Tongue (tissue), 2 donors: ENCODE results near the gene ITIH1. TPM values are rescaled to one million over a fixed set of nuclear protein-coding genes. Genes with fewer than 3 reads are reported as not detected.

Experiments
- DNase-seq: peaks from one replicate; pipeline ENCODE4 v3.0.0-alpha.2; 2015
- total RNA-seq: library from RNA; depleted of rRNA; stranded (reverse); fragments of >200 nt; gene quantifications from one replicate; pipeline ENCODE4 v1.2.3, GENCODE V29; 2014

ITIH1 gene
- total RNA-seq, 1 donor from 2014 or later, result not detected

- no peak for DNase-seq
Measured at GRCh38 chr3:52816199-52816598, 38.8 kb downstream of the ITIH1 start.

GRCh38 chr3:52816654-52817053 is 39.3 kb downstream of the ITIH1 start:
- no peak for DNase-seq

GRCh38 chr3:52817221-52817620 is 39.8 kb downstream of the ITIH1 start:
- no peak for DNase-seq

- DNase-seq, result no peak
Measured at GRCh38 chr3:52817860-52818259, 40.5 kb downstream of the ITIH1 start.

- DNase-seq, result no peak
Measured at GRCh38 chr3:52819936-52820335, 42.5 kb downstream of the ITIH1 start.

GRCh38 chr3:52820736-52821135 is 43.3 kb downstream of the ITIH1 start:
- no peak for DNase-seq

GRCh38 chr3:52822363-52822762 is 45.0 kb downstream of the ITIH1 start:
- DNase-seq, result no peak

- DNase-seq, result no peak
Measured at GRCh38 chr3:52824037-52824436, 46.6 kb downstream of the ITIH1 start.

GRCh38 chr3:52827441-52827840 is 50.0 kb downstream of the ITIH1 start:
- no peak for DNase-seq

- no peak for DNase-seq
Measured at GRCh38 chr3:52827866-52828376, 50.5 kb downstream of the ITIH1 start.

GRCh38 chr3:52829482-52829881 is 52.1 kb downstream of the ITIH1 start:
- no peak for DNase-seq

GRCh38 chr3:52829906-52830463 is 52.6 kb downstream of the ITIH1 start:
- DNase-seq, result no peak

- DNase-seq, result no peak
Measured at GRCh38 chr3:52830535-52831258, 53.3 kb downstream of the ITIH1 start, which contains the start of gene ITIH4. Gene ITIH4 (minus strand): TSS chr3:52830672. CDS start chr3:52830642, 30 bp downstream.

- DNase-seq, result peak; percentile 80
Measured at GRCh38 chr3:52831500-52832301, 54.3 kb downstream of the ITIH1 start.

GRCh38 chr3:52833202-52833601 is 55.8 kb downstream of the ITIH1 start:
- no peak for DNase-seq

GRCh38 chr3:52834871-52835501 is 57.6 kb downstream of the ITIH1 start, which contains the start of gene MUSTN1:
Gene MUSTN1 (minus strand): TSS chr3:52835019. CDS start chr3:52834948, 71 bp downstream.
- peak; percentile 90 for DNase-seq

- DNase-seq, result peak; percentile 77
Measured at GRCh38 chr3:52835766-52836470, 58.5 kb downstream of the ITIH1 start.

- DNase-seq, result no peak
Measured at GRCh38 chr3:52836471-52836845, 59.1 kb downstream of the ITIH1 start.

GRCh38 chr3:52836986-52837385 is 59.6 kb downstream of the ITIH1 start:
- DNase-seq, result peak; percentile 60

GRCh38 chr3:52838561-52839267 is 61.3 kb downstream of the ITIH1 start:
- no peak for DNase-seq

GRCh38 chr3:52839268-52839575 is 61.8 kb downstream of the ITIH1 start:
- no peak for DNase-seq
